OCI-LY7 (cell line): Measurements from ENCODE around the gene TECTA. TPM values are rescaled to one million over a fixed set of nuclear protein-coding genes. Genes with fewer than 3 reads are reported as not detected.

ENCODE experiments used
- BruUV-seq: library from RNA; stranded (reverse); fragments of 400-500 nt; replicated peaks from 2 replicates; lab custom pipeline; 2021; lab: Mats Ljungman, UMichigan
- CTCF ChIA-PET: fragments of 300-600 bp; sonication (Branson Sonifier 250); formaldehyde crosslinking; loops from one replicate; lab custom pipeline; 2022; ENCODE audit warnings: antibody characterized with exemption; ENCODE audit not compliant: unreplicated experiment; lab: Charles Lee
- POLR2A ChIA-PET: fragments of 300-600 bp; sonication (Branson Sonifier 250); formaldehyde crosslinking; loops from one replicate; lab custom pipeline; 2022; ENCODE audit warnings: antibody characterized with exemption; lab: Charles Lee
- DNase-seq: peaks from one replicate; pipeline ENCODE4 v3.0.0-alpha.2; 2015; ENCODE audit warnings: low spot score
- H2AFZ ChIP-seq: fragments of 200-600 bp; sonication (generic), shearing (Covaris generic); 2 replicates; pipeline ENCODE4 v1.6.1; 2014; ENCODE audit warnings: mild to moderate bottlenecking, antibody characterized with exemption, low read length, moderate library complexity
- H3K27ac ChIP-seq: fragments of 200-600 bp; sonication (generic); 2 replicates; pipeline ENCODE4 v1.5.1; 2014; ENCODE audit warnings: mixed run types, low read depth, mild to moderate bottlenecking, moderate library complexity, low read length, inconsistent platforms; ENCODE audit not compliant: poor library complexity, severe bottlenecking
- H3K36me3 ChIP-seq: fragments of 200-600 bp; sonication (generic); 2 replicates; pipeline ENCODE4 v1.6.1; 2014; ENCODE audit warnings: mild to moderate bottlenecking, antibody characterized with exemption, low read length, moderate library complexity, mixed read lengths; ENCODE audit not compliant: insufficient read depth
- H3K4me1 ChIP-seq: fragments of 200-600 bp; sonication (generic); 2 replicates; pipeline ENCODE4 v1.5.1; 2014; ENCODE audit warnings: mild to moderate bottlenecking, low read length; ENCODE audit not compliant: insufficient read depth, poor library complexity, severe bottlenecking
- H3K4me2 ChIP-seq: fragments of 200-600 bp; sonication (generic); 2 replicates; pipeline ENCODE4 v1.6.1; 2014; ENCODE audit warnings: mild to moderate bottlenecking, low read length
- H3K4me3 ChIP-seq: fragments of 200-600 bp; sonication (generic); 2 replicates; pipeline ENCODE4 v1.5.1; 2014; ENCODE audit warnings: mild to moderate bottlenecking, low read depth, low read length; ENCODE audit not compliant: poor library complexity, severe bottlenecking
- H3K79me2 ChIP-seq: fragments of 200-600 bp; sonication (generic); 2 replicates; pipeline ENCODE4 v1.6.1; 2016; ENCODE audit warnings: low read depth, mild to moderate bottlenecking, low read length, moderate library complexity, mixed read lengths; ENCODE audit not compliant: insufficient read depth
- H3K9me2 ChIP-seq: fragments of 200-600 bp; sonication (generic); 2 replicates; pipeline ENCODE4 v1.6.1; 2016; ENCODE audit warnings: mild to moderate bottlenecking, low read length, mixed read lengths; ENCODE audit not compliant: insufficient read depth
- H3K9me3 ChIP-seq: fragments of 200-600 bp; sonication (generic); 2 replicates; pipeline ENCODE4 v1.6.1; 2014; ENCODE audit warnings: mild to moderate bottlenecking, mixed run types, low read length, mixed read lengths
- H4K20me1 ChIP-seq: fragments of 200-600 bp; sonication (generic); 2 replicates; pipeline ENCODE4 v1.6.1; 2014; ENCODE audit warnings: mild to moderate bottlenecking, antibody characterized with exemption, low read length, moderate library complexity, mixed read lengths; ENCODE audit not compliant: insufficient read depth
- CTCF ChIP-seq: fragments of 200-600 bp; sonication (generic); conservative IDR thresholded peaks from 2 replicates; pipeline ENCODE4 v1.5.1; 2014; ENCODE audit warnings: mild to moderate bottlenecking, antibody characterized with exemption, low read length, moderate library complexity, mixed read lengths
- EZH2phosphoT487 ChIP-seq: fragments of 200-600 bp; sonication (generic); IDR thresholded peaks from 2 replicates; pipeline ENCODE4 v1.6.1; 2018; ENCODE audit warnings: low read depth, borderline replicate concordance, mild to moderate bottlenecking, mixed run types, antibody characterized with exemption, low read length, moderate library complexity, mixed read lengths
- intact Hi-C: fragments of 100-400 bp; cut with micrococcal nuclease; formaldehyde crosslinking; loops from one replicate; pipeline ENCODE4 v1.10.0; 2022; ENCODE audit not compliant: unreplicated experiment
- total RNA-seq, 2 experiments: library from RNA; depleted of rRNA in 1 of 2; stranded (reverse); fragments of >200 nt in 1 of 2; shearing (Covaris generic) in 1 of 2; gene quantifications; 2 replicates each; pipeline ENCODE4 v1.2.3, GENCODE V29; 2014 to 2022

Gene TECTA
- total RNA-seq, 2 experiments from 2014 or later, result 0.32 to 0.48 TPM

GRCh38 chr11:121226415-121227263 is 125.6 kb downstream of the TECTA start:
- Histone ChIP-seq H3K9me2 (no peaks in the 10 kb centered on the region), H3K4me1 (no peaks in the 10 kb centered on the region), H3K4me2 (no peak overlapping the region), H3K4me3 (no peak overlapping the region), H3K79me2 (no peaks in the 10 kb centered on the region), H3K36me3 (no peaks in the 10 kb centered on the region), H4K20me1 (no peaks in the 10 kb centered on the region), H2AFZ (no peak overlapping the region), H3K27ac (no peak overlapping the region), H3K9me3 (no peaks in the 10 kb centered on the region)
- TF ChIP-seq CTCF (no peak), EZH2phosphoT487 (no peak)
- intact Hi-C loops, result no loop called here
- ChIA-PET POLR2A (no interaction called here), CTCF (no interaction called here)
- DNase-seq, result no peak
- no TSS peak for BruUV-seq

- no peak overlapping the region for H3K4me2 ChIP-seq
- H3K27ac ChIP-seq, result no peak overlapping the region
- no peaks in the 10 kb centered on the region for H3K36me3 ChIP-seq
- TF ChIP-seq EZH2phosphoT487 (no peak), CTCF (no peak)
- intact Hi-C loops, result no loop called here
- no peaks in the 10 kb centered on the region for H3K9me3 ChIP-seq
- ChIA-PET CTCF (no interaction called here), POLR2A (interaction anchor here (0.6 to 1.0 kb wide), 2 partner anchors 26 to 874 kb away, joined by 3 read pairs; no protein-coding TSS in a partner anchor)
- no TSS peak for BruUV-seq
- no peak for DNase-seq
- H4K20me1 ChIP-seq, result no peaks in the 10 kb centered on the region
- H3K9me2 ChIP-seq, result no peaks in the 10 kb centered on the region
- no peak overlapping the region for H2AFZ ChIP-seq
- H3K79me2 ChIP-seq, result no peaks in the 10 kb centered on the region
- no peaks in the 10 kb centered on the region for H3K4me1 ChIP-seq
- H3K4me3 ChIP-seq, result no peak overlapping the region
Measured at GRCh38 chr11:121228851-121229250, 127.8 kb downstream of the TECTA start.

- Histone ChIP-seq H3K9me3 (no peaks in the 10 kb centered on the region), H2AFZ (no peak overlapping the region), H3K27ac (no peak overlapping the region), H3K36me3 (no peaks in the 10 kb centered on the region), H3K4me1 (no peaks in the 10 kb centered on the region), H3K79me2 (no peaks in the 10 kb centered on the region), H4K20me1 (no peaks in the 10 kb centered on the region), H3K4me3 (no peak overlapping the region), H3K9me2 (no peaks in the 10 kb centered on the region), H3K4me2 (no peak overlapping the region)
- intact Hi-C loops, result no loop called here
- POLR2A ChIA-PET, result no interaction called here
- DNase-seq, result no peak
- CTCF ChIA-PET, result no interaction called here
- BruUV-seq, result no TSS peak
- TF ChIP-seq EZH2phosphoT487, result no peak
- no peak for TF ChIP-seq CTCF
Measured at GRCh38 chr11:121229495-121230215, 128.6 kb downstream of the TECTA start.
